NCI-H446 (cell line): Measurements from ENCODE around the gene DAPK2.

Experiments
- DNase-seq, 2 experiments: peaks; one replicate each; lab custom pipeline; 2025; lab: John Stamatoyannopoulos, UW

The DAPK2 gene

GRCh38 chr15:63942486-63943365 is 103.6 kb downstream of the DAPK2 start:
- DNase-seq = no peak

GRCh38 chr15:63941698-63942465 is 104.4 kb downstream of the DAPK2 start:
- no peak for DNase-seq

- DNase-seq = peak in 1 of 2 experiments; percentile 47
Observed at GRCh38 chr15:63940966-63941620, 105.2 kb downstream of the DAPK2 start.

- DNase-seq = no peak
Observed at GRCh38 chr15:63939531-63940130, 106.7 kb downstream of the DAPK2 start.

GRCh38 chr15:63938486-63939061 is 107.7 kb downstream of the DAPK2 start:
- DNase-seq = no peak

GRCh38 chr15:63933522-63933921 is 112.8 kb downstream of the DAPK2 start:
- DNase-seq = no peak

GRCh38 chr15:63931556-63931955 is 114.7 kb downstream of the DAPK2 start:
- DNase-seq = no peak

GRCh38 chr15:63930034-63930433 is 116.3 kb downstream of the DAPK2 start:
- no peak for DNase-seq

- no peak for DNase-seq
Observed at GRCh38 chr15:63928185-63928842, 118.0 kb downstream of the DAPK2 start.

- DNase-seq = no peak
Observed at GRCh38 chr15:63923993-63924950, 122.0 kb downstream of the DAPK2 start.

GRCh38 chr15:63922916-63923315 is 123.4 kb downstream of the DAPK2 start:
- DNase-seq = no peak

GRCh38 chr15:63922261-63922904 is 123.9 kb downstream of the DAPK2 start:
- DNase-seq = no peak

GRCh38 chr15:63920504-63921175 is 125.6 kb downstream of the DAPK2 start:
- DNase-seq = no peak

GRCh38 chr15:63918901-63919348 is 127.4 kb downstream of the DAPK2 start:
- no peak for DNase-seq

- no peak for DNase-seq
Observed at GRCh38 chr15:63918317-63918672, 128.0 kb downstream of the DAPK2 start.

GRCh38 chr15:63917588-63918316 is 128.5 kb downstream of the DAPK2 start:
- no peak for DNase-seq

- no peak for DNase-seq
Observed at GRCh38 chr15:63915873-63916771, 130.2 kb downstream of the DAPK2 start.
